ENCODE results near the gene AUP1.
A peak's percentile ranks its signal among the peaks of the same experiment; 100 is the strongest.

AUP1 gene

GRCh38 chr2:74556831-74557370 lies 27.4 kb upstream of the AUP1 start:
- Histone ChIP-seq H3K27ac (ENCODE audit: insufficient read depth, low read depth, low read length, poor library complexity, severe bottlenecking) (no peak overlapping the region), H3K4me3 (ENCODE audit: insufficient read depth, low read depth, low read length) (no peak overlapping the region), H3K4me1 (ENCODE audit: control insufficient read depth, insufficient read depth, low read length) (peaks cover 11% of the 10 kb centered on the region), H3K9me3 (ENCODE audit: control insufficient read depth, low read length) (no peaks in the 10 kb centered on the region), H3K36me3 (ENCODE audit: control insufficient read depth, insufficient read depth, low read length) (no peaks in the 10 kb centered on the region), H3K27me3 (ENCODE audit: control insufficient read depth, insufficient read depth, low read length, poor library complexity, severe bottlenecking) (peaks cover 36% of the 10 kb centered on the region)
- WGBS, 2 experiments, result 94 to 97% methylated on average over 6 of the region's 6 CpGs

GRCh38 chr2:74556159-74556558 lies 26.7 kb upstream of the AUP1 start:
- H3K9me3 ChIP-seq (ENCODE audit: control insufficient read depth, low read length), result no peaks in the 10 kb centered on the region
- H3K36me3 ChIP-seq (ENCODE audit: control insufficient read depth, insufficient read depth, low read length), result no peaks in the 10 kb centered on the region
- WGBS, 2 experiments, result 91% methylated on average over 14 of the region's 14 CpGs
- peaks cover 31% of the 10 kb centered on the region for H3K27me3 ChIP-seq (ENCODE audit: control insufficient read depth, insufficient read depth, low read length, poor library complexity, severe bottlenecking)
- H3K4me1 ChIP-seq (ENCODE audit: control insufficient read depth, insufficient read depth, low read length), result peaks cover 13% of the 10 kb centered on the region
- no peak overlapping the region for H3K27ac ChIP-seq (ENCODE audit: insufficient read depth, low read depth, low read length, poor library complexity, severe bottlenecking)
- no peak overlapping the region for H3K4me3 ChIP-seq (ENCODE audit: insufficient read depth, low read depth, low read length)

GRCh38 chr2:74555610-74556103 lies 26.2 kb upstream of the AUP1 start:
- Histone ChIP-seq H3K4me3 (ENCODE audit: insufficient read depth, low read depth, low read length) (peak overlapping the region; percentile 84), H3K27me3 (ENCODE audit: control insufficient read depth, insufficient read depth, low read length, poor library complexity, severe bottlenecking) (peaks cover 31% of the 10 kb centered on the region)
- 65 to 68% methylated on average over 17 of the region's 17 CpGs for WGBS, 2 experiments

GRCh38 chr2:74554820-74555531 lies 25.5 kb upstream of the AUP1 start:
- Histone ChIP-seq H3K9me3 (ENCODE audit: control insufficient read depth, low read length) (no peaks in the 10 kb centered on the region), H3K36me3 (ENCODE audit: control insufficient read depth, insufficient read depth, low read length) (no peaks in the 10 kb centered on the region), H3K27ac (ENCODE audit: insufficient read depth, low read depth, low read length, poor library complexity, severe bottlenecking) (no peak overlapping the region), H3K4me1 (ENCODE audit: control insufficient read depth, insufficient read depth, low read length) (peaks cover 15% of the 10 kb centered on the region), H3K4me3 (ENCODE audit: insufficient read depth, low read depth, low read length) (peak overlapping the region; percentile 84), H3K27me3 (ENCODE audit: control insufficient read depth, insufficient read depth, low read length, poor library complexity, severe bottlenecking) (peaks cover 29% of the 10 kb centered on the region)
- WGBS, 2 experiments, result 1% methylated on average over 58 of the region's 58 CpGs

More at GRCh38 chr2:74555610-74556103, 26.2 kb upstream of the AUP1 start:
- H3K27ac ChIP-seq (ENCODE audit: insufficient read depth, low read depth, low read length, poor library complexity, severe bottlenecking), result no peak overlapping the region
- no peaks in the 10 kb centered on the region for H3K36me3 ChIP-seq (ENCODE audit: control insufficient read depth, insufficient read depth, low read length)
- no peaks in the 10 kb centered on the region for H3K9me3 ChIP-seq (ENCODE audit: control insufficient read depth, low read length)
- H3K4me1 ChIP-seq (ENCODE audit: control insufficient read depth, insufficient read depth, low read length), result peaks cover 13% of the 10 kb centered on the region

- Histone ChIP-seq H3K4me1 (ENCODE audit: control insufficient read depth, insufficient read depth, low read length) (peaks cover 23% of the 10 kb centered on the region), H3K27me3 (ENCODE audit: control insufficient read depth, insufficient read depth, low read length, poor library complexity, severe bottlenecking) (peaks cover 31% of the 10 kb centered on the region), H3K36me3 (ENCODE audit: control insufficient read depth, insufficient read depth, low read length) (no peaks in the 10 kb centered on the region), H3K27ac (ENCODE audit: insufficient read depth, low read depth, low read length, poor library complexity, severe bottlenecking) (peak within 1 kb of the TSS; percentile 98), H3K4me3 (ENCODE audit: insufficient read depth, low read depth, low read length) (peak within 1 kb of the TSS; percentile 84), H3K9me3 (ENCODE audit: control insufficient read depth, low read length) (no peaks in the 10 kb centered on the region)
- 0% methylated on average over 73 of the region's 73 CpGs for WGBS, 2 experiments
Measured at GRCh38 chr2:74553892-74554819, 24.6 kb upstream of the AUP1 start, which contains the start of the genes DOK1 and LOXL3. Gene DOK1 (plus strand): TSS chr2:74554720. CDS start chr2:74554755, 35 bp downstream. Gene LOXL3 (minus strand): TSS chr2:74553942. CDS start chr2:74552634, 1,308 bp downstream.

- peaks cover 41% of the 10 kb centered on the region for H3K27me3 ChIP-seq (ENCODE audit: control insufficient read depth, insufficient read depth, low read length, poor library complexity, severe bottlenecking)
- no peaks in the 10 kb centered on the region for H3K36me3 ChIP-seq (ENCODE audit: control insufficient read depth, insufficient read depth, low read length)
- H3K4me1 ChIP-seq (ENCODE audit: control insufficient read depth, insufficient read depth, low read length), result peaks cover 29% of the 10 kb centered on the region
- H3K27ac ChIP-seq (ENCODE audit: insufficient read depth, low read depth, low read length, poor library complexity, severe bottlenecking), result peak overlapping the region; percentile 98
- no peaks in the 10 kb centered on the region for H3K9me3 ChIP-seq (ENCODE audit: control insufficient read depth, low read length)
- 5 to 6% methylated on average over 27 of the region's 27 CpGs for WGBS, 2 experiments
- peak overlapping the region; percentile 84 for H3K4me3 ChIP-seq (ENCODE audit: insufficient read depth, low read depth, low read length)
Measured at GRCh38 chr2:74552914-74553811, 23.7 kb upstream of the AUP1 start.

- 88% methylated on average over 21 of the region's 21 CpGs for WGBS, 2 experiments
- no peaks in the 10 kb centered on the region for H3K9me3 ChIP-seq (ENCODE audit: control insufficient read depth, low read length)
- peaks cover 50% of the 10 kb centered on the region for H3K27me3 ChIP-seq (ENCODE audit: control insufficient read depth, insufficient read depth, low read length, poor library complexity, severe bottlenecking)
- no peak overlapping the region for H3K4me3 ChIP-seq (ENCODE audit: insufficient read depth, low read depth, low read length)
- H3K4me1 ChIP-seq (ENCODE audit: control insufficient read depth, insufficient read depth, low read length), result peaks cover 30% of the 10 kb centered on the region
- H3K27ac ChIP-seq (ENCODE audit: insufficient read depth, low read depth, low read length, poor library complexity, severe bottlenecking), result no peak overlapping the region
- H3K36me3 ChIP-seq (ENCODE audit: control insufficient read depth, insufficient read depth, low read length), result no peaks in the 10 kb centered on the region
Measured at GRCh38 chr2:74551942-74552913, 22.7 kb upstream of the AUP1 start.

GRCh38 chr2:74551530-74551929 lies 22.0 kb upstream of the AUP1 start:
- H3K27me3 ChIP-seq (ENCODE audit: control insufficient read depth, insufficient read depth, low read length, poor library complexity, severe bottlenecking), result peaks cover 50% of the 10 kb centered on the region
- H3K36me3 ChIP-seq (ENCODE audit: control insufficient read depth, insufficient read depth, low read length), result no peaks in the 10 kb centered on the region
- H3K27ac ChIP-seq (ENCODE audit: insufficient read depth, low read depth, low read length, poor library complexity, severe bottlenecking), result no peak overlapping the region
- H3K9me3 ChIP-seq (ENCODE audit: control insufficient read depth, low read length), result no peaks in the 10 kb centered on the region
- peaks cover 30% of the 10 kb centered on the region for H3K4me1 ChIP-seq (ENCODE audit: control insufficient read depth, insufficient read depth, low read length)
- H3K4me3 ChIP-seq (ENCODE audit: insufficient read depth, low read depth, low read length), result no peak overlapping the region

Measured in ectodermal cell (in vitro differentiated cells).